Ureter (tissue), 1 donor: ENCODE results near the gene FBLN5. TPM values are rescaled to one million over a fixed set of nuclear protein-coding genes. Genes with fewer than 3 reads are reported as not detected.

ENCODE experiments used
- DNase-seq: peaks from one replicate; pipeline ENCODE4 v3.0.0-alpha.2; 2020; ENCODE audit warnings: low spot score
- total RNA-seq: library from RNA; stranded (reverse); gene quantifications from one replicate; pipeline ENCODE4 v1.2.4, GENCODE V29; 2023
- donor health status: DM: yes; HTN: yes; CAD: no.

The FBLN5 gene
- total RNA-seq, 1 donor from 2014 or later = 39.4 TPM

DNA sequence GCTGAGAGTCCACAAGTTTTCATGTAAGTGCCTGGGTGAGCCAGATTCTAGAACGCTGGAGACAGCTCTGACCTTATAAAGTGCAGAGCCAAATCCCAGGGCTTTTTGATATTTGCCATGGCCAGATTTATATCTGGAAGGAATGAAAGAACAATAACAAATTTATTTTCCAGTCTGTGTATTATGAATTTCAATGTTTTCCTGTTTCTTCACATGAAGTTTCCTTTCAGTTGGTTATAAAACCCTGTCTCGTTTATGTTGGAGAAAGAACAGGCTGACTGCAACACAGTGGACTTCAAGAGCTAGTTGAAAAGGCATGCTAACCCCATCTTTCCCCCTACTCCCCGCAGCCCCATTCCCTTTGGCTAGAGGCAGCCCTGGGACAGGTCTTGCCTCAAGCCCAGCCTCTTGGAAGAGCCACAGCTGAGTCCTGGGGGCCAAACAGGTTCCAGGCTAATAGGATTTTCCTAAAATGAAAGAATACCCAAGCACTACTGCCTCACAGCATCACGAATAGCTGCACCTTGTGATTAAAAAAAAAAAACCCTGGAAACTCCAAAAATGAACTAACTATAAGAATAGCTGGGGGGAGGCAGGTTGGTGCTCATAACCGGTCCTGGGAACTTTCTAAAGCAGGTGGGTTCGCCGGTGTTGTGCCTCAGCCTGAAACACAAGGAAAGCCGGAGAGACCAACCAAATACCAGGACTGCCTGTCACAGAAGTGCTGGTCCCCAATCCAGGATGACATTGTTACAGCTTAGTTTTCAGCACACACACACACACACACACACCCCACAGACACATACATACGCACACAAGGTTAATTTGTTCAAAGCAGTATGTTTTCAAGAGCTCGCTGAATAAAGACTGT lies 1.5 kb downstream of the FBLN5 start:
- DNase-seq = no peak

DNA sequence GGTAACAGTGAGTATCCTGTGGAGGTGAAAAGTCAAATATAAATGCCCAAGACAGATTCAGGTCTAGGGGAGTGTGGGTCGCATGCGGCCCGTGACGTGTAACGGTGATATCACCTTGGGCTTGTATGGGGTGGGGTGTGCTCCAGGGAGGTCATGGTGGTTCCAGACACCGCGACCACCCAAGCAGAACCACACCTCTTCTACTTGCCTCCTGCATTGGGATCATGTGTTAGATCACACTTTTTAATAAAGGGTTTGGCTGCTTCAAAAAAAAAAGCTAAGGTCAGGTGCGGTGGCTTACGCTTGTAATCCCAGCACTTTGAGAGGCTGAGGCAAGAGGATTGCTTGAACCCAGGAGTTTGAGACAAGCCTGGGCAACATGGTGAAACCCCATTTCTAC lies 4.5 kb downstream of the FBLN5 start:
- DNase-seq = no peak

- DNase-seq = no peak
These were observed 5.4 kb downstream of the FBLN5 start for GRCh38 chr14:91942128-91942527.

- no peak for DNase-seq
These were observed 7.3 kb downstream of the FBLN5 start for GRCh38 chr14:91940209-91940608.

- DNase-seq = no peak
These were observed 11.9 kb downstream of the FBLN5 start for GRCh38 chr14:91935586-91935985.

DNA sequence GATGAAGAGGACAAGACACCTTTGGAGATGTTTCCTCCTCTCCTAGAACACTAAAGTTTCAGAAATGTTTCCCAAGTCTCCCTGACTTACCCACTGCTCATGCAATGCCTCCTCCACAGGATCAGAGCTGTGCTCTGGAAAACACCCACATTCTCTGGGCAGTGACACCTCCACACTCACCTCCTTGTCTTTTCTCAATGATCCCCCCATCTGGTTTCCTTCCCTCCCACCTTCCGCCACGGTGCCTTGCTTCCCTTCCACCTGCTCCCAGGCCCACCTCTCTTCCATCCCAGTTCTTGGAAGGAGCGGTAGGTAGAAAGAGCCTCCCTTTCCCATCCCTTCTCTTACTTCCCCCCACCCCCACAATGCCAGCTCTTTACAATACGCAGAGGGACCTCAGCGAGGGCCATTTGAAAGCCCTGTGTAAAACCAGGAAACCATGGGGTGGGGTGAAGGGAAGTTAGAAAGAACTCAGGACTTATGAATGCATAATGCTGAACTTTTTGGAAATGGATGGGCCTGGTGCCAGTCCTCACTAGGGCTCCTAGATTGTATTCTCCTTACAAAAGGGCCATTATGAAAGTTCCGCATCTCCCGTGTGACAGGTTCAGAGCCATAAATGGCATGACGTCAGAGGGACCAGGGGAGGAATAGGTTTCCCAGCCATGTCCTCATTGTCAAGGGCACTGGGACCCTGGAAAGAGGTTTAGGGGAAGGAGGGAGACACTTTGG lies 12.8 kb downstream of the FBLN5 start:
- DNase-seq = no peak

DNA sequence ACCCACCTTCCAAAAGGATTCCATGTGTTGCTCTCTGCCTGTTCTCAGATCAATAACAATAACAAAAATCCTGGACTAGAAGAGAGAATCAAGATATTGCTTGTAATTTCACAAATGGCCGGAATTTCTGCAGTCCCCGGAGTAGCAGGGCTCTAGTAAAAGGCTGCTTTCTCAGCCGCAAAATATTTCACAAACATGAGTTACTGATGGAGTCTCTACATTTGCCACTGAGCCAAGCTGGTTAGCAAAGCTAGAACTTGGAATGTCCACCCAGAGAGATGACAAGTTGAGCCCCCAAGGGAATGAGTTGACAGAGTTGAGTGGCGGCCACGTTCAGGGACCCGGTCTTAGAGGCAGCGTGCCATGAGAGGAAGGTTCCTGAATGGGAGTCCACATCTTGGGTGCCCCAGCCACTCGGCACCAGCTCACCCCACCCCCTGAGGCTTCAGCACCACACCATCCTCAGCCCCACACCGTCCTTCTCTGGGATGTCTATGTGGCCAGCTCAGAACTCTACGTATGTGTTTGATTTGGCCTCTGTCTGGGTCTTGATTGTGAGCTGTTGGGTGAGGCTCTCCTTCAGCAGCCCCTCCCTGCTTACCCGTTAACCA lies 15.9 kb downstream of the FBLN5 start:
- no peak for DNase-seq

GRCh38 chr14:91929700-91930099 lies 17.8 kb downstream of the FBLN5 start:
- no peak for DNase-seq

DNA sequence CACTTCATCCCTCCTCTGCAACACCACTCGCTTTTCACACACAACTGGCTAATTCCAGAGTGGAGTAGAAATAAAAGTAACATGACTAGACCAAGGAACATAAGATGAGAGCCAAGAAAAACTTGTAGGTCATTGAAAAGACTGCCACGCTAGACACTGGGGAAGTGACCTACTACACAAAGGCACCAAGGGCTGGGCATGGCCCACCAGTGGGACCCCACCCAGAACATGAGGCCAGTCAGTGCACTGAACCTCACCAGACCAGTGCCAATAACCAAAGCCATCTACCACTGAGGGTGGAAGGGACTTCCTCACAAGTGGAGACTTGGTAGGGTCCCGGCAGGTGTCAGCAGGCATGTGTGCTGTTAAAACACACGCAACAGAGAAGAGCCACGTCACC lies 19.7 kb downstream of the FBLN5 start:
- DNase-seq = no peak

- no peak for DNase-seq
These were observed 20.3 kb downstream of the FBLN5 start for GRCh38 chr14:91927191-91927590.

DNA sequence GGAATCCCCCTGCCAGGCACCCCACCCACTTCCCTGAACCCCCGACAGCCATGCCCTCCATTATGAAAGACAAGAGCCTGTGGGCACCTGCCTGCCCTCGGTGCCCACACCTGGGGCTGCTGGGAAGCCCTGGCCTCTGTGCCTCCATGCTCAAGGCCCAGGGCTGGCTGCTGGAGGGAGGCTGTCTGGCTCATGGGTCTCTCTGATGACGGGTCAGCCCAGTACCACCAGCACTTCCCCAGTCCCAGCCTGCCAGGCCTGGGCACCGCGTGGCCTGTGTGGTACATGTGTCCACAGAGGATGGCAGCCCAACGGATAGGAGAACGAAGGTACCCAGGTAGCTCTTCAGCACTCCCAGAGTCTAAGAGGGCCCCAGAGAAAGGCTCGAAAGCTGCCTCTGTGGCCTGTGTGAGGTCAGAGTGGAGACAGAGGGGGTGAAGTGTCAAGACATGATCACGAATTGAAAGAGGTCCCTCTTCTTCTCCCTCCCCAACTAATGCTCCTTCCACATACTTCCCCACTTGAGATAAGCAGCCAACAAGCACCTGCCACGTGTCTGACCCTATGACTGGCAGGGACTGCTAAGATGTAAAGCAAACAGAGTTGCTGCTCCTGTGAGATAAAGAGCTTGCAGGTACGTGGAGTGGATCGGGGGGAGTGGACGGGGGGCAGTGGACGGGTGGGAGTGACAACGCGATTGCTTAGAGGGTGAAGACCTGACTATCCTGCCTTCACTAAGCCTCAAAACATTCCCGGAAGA lies 21.2 kb downstream of the FBLN5 start:
- no peak for DNase-seq

DNA sequence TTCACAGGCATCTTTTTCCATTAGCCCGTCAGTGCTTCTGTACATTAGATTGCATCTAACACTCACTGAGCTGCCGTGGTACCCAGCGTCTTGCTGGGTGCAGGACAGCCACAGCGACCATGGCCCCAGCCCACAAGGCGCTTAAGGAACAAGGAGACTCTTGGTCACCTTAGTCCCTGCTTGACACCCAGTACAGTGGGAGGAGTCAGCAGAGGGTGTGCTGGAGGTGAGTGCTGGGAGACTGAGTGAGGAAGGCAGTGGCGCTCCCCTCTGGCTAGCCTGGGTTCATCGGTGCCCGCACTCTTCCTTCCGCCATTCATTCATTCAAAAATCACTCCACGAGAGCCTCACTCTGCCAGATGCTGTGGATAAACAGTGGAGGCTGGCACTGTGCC lies 21.8 kb downstream of the FBLN5 start:
- no peak for DNase-seq

DNA sequence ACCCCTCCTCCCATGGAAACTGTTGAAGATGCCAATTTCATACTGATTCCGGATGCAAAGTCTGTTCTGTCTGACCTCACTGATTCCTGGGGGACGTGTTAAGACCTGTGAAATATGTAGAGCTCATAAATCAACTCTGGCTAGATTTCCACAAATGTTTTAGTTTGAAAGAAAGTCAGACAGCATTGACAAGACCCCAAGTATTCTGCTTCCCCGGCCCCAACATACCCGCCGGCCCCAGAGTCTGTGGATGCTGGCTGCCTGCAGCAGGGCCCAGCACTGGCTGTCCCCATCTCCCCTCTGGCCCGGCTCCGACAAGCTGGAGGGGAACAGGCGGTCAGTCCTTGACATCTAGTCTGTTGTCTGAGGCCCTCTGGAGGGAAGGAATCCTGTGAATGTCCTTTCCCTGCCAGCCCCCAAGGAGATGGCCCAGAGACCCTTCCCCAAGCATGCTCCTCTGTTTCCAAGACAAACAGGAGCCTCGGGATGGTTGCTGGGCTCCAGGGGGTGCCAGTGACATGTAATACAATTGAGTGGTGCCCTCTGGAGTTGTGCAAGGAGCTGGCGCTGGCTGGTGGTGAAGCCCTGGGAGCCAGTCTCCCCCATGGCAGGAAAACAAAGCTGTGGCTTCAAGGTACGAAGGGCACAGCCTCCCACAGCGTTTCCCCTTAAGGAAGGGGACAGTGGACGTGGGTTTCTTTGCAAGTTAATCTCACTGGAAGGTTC lies 22.3 kb downstream of the FBLN5 start:
- no peak for DNase-seq

DNA sequence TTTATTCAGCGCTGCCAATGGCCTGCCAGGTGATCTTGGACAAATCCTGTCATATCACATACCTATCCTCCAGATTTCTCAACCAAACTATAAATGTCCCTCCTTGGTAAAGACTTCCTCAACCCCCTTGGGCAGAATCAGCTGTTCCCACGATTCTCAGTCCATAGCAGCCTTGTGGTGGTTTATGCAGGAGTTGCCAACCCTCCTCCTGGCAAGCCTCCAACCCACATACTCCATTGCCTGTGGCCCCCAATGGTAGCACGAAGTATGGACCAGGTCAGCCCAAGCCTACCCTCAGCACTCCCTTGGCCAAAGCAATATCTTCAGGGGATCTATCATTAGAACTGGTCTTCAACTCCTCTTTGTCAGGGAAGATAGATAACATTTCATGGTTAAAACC lies 27.0 kb downstream of the FBLN5 start:
- no peak for DNase-seq

DNA sequence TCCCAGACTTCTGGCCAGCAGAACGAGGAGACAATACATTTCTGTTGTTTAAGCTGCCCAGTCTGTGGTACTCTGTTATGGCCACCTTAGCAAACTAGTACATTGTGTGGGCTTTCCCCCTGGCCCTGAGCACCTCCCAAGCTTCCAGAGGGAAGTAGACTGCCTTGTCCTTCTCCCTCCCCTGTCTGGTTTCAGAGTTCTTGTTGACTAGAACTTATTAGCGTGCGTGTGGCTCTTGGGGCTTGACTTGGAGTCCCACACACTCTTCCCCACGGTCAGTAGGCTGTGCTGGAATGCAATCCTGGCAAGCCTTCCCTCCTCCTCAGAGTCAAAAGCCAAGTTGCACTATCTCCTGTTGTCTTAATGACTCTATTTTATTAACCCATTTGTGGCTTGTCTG lies 27.7 kb downstream of the FBLN5 start:
- DNase-seq = no peak

- DNase-seq = no peak
These were observed 29.2 kb downstream of the FBLN5 start for GRCh38 chr14:91918186-91918883.

GRCh38 chr14:91912035-91912434 lies 35.5 kb downstream of the FBLN5 start:
- DNase-seq = no peak

DNA sequence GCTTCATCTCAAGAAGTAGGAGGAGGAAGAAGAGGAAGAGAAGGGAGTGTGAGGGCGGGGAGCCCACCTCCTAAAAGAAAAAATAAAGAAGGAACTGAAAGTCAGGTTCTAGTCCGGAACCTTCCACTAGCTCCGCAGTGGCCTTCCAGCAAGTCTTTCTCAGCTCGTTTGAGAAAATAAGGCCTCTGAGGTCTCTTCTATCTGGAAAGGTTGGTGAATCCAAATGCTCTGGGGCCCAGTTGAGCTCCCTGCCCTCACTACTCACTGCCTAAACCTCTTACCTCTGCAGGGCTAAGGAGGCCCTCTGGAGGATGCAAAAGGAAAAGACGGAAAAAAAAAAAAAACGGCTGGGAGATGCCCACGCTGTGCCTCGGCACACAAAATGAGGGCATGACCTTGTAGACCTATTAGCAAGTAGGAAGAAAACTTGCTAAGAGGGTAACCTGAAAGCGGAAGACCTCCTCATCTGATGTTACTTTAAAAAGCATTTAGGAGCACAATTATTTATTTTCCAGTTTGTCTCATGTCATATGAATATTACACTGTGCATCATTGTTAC lies 35.9 kb downstream of the FBLN5 start:
- DNase-seq = no peak

GRCh38 chr14:91910196-91910595 lies 37.3 kb downstream of the FBLN5 start:
- no peak for DNase-seq

GRCh38 chr14:91906374-91906773 lies 41.1 kb downstream of the FBLN5 start:
- DNase-seq = no peak
